ENCODE measurements around the gene EIF4E1B.
A peak's percentile ranks its signal among the peaks of the same experiment; 100 is the strongest.

The EIF4E1B gene

DNA sequence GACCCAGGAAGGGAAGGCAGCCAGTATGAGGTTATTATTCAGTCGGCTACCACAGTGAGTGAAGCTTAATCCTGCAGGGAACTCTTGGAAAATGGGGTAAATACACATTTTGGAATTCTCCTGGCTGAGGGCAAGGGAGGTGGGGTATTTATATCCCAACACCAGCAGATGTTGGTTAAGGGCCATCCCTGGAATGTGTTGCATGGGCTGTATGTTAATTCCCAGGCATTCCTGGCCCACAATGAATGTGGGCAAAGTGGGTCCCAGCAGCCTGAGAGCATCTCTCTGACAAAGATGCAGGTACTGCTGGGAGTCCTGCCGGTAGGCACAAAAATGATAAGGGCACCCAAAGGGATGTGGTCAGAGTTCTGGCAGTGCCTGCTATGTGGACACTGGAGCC lies 17.6 kb upstream of the EIF4E1B start:
- DNase-seq = no peak
- Histone ChIP-seq H3K4me3 (ENCODE audit: low read depth, low read length) (no peak overlapping the region), H3K36me3 (replicated peaks) (no peaks in the 10 kb centered on the region), H3K27me3 (replicated peaks) (no peaks in the 10 kb centered on the region), H3K27ac (no peak overlapping the region)
- in situ Hi-C loops (cut with HindIII; ENCODE audit: low pct_ligation_motif_present, low sequenced_read_pairs) = no loop called here
- TF ChIP-seq, protein P1, sequence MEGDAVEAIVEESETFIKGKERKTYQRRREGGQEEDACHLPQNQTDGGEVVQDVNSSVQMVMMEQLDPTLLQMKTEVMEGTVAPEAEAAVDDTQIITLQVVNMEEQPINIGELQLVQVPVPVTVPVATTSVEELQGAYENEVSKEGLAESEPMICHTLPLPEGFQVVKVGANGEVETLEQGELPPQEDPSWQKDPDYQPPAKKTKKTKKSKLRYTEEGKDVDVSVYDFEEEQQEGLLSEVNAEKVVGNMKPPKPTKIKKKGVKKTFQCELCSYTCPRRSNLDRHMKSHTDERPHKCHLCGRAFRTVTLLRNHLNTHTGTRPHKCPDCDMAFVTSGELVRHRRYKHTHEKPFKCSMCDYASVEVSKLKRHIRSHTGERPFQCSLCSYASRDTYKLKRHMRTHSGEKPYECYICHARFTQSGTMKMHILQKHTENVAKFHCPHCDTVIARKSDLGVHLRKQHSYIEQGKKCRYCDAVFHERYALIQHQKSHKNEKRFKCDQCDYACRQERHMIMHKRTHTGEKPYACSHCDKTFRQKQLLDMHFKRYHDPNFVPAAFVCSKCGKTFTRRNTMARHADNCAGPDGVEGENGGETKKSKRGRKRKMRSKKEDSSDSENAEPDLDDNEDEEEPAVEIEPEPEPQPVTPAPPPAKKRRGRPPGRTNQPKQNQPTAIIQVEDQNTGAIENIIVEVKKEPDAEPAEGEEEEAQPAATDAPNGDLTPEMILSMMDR (IDR thresholded peaks at IDR 0.05; ENCODE audit: low read depth, low read length, missing control alignments) = no peak

DNA sequence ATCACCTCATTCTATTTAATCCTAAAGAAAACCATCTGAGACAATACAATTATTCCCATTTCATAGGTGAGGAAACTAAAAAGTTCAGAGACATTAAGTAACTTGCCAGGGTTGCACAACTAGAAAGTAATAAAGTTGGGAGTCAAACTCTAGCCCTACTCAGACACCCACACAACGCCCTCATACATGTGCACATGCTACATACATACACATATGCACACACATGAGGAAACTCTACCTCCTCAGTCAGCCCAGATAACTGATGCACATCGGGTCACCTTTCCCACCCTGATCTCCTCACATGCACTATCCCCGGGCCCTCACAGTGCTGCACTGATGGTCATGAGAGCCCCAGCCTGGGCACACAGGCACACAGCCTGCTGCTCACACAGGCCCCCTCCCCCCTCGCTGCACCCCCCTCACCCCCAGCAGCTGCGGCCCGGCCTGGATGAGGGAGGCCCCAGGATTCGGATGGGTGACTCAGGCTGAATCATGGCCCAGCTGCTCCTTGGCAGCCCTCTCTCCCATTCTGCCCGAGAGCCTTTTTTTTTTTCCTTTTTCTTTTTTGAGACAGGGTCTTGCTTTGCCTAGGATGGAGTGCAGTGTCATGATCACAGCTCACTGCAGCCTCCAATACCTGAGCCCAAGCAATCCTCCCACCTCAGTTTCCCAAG lies 15.5 kb upstream of the EIF4E1B start:
- no peaks in the 10 kb centered on the region for H3K36me3 ChIP-seq (replicated peaks)
- peak; percentile 76 for DNase-seq
- peaks cover 6% of the 10 kb centered on the region for H3K27me3 ChIP-seq (replicated peaks)

DNA sequence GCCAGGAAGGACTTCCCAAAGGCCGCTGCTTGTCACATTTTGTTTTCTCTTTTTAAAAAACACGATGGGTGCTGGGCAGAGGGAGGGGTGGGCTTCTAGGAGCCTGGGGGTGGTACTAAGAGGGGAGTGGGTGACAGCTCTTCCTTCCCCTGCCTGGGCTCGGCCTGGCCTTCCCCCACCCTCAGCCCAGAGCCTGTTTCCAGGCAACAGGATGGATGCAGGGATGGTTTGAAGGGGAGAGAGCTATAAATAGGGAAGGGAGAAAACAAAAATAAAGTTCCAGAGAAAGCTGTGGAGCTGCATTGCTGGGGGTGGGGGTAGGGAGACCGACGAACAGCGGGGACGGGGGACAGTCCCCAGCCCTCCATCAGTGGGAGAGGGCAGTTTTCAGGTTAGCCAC lies 14.0 kb upstream of the EIF4E1B start:
- in situ Hi-C loops (cut with HindIII; ENCODE audit: low pct_ligation_motif_present, low sequenced_read_pairs) = no loop called here
- Histone ChIP-seq H3K27me3 (replicated peaks) (peaks cover 18% of the 10 kb centered on the region), H3K27ac (no peak overlapping the region), H3K4me3 (ENCODE audit: low read depth, low read length) (no peak overlapping the region), H3K36me3 (replicated peaks) (no peaks in the 10 kb centered on the region)
- TF ChIP-seq, protein P1 (IDR thresholded peaks at IDR 0.05; ENCODE audit: low read depth, low read length, missing control alignments) = no peak
- DNase-seq = no peak

More for the DNA sequence above, 15.5 kb upstream of the EIF4E1B start:
- TF ChIP-seq, protein P1 (IDR thresholded peaks at IDR 0.05; ENCODE audit: low read depth, low read length, missing control alignments) = no peak
- Histone ChIP-seq H3K27ac (no peak overlapping the region), H3K4me3 (ENCODE audit: low read depth, low read length) (no peak overlapping the region)
- in situ Hi-C loops (cut with HindIII; ENCODE audit: low pct_ligation_motif_present, low sequenced_read_pairs) = no loop called here

DNA sequence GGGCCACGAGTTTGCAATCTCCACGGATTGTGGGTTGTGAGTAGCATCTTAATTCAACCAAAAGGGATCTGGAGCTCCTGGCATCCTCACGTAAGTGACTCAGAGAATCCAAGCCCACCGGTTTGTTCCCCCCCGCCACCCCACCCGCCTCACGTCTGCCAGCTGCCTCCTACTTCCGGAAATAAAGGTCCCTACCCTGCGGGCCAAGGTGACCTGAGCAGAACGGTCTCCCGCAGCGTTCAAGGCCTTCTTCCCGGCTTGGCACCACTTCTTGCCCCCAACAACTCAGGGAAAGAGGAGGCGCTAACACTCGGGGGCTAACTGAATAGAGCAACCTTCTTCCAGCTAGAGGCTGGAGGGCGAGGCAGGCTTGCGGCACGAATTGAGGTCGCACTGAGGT lies 11.7 kb upstream of the EIF4E1B start:
- in situ Hi-C loops (cut with HindIII; ENCODE audit: low pct_ligation_motif_present, low sequenced_read_pairs) = no loop called here
- Histone ChIP-seq H3K27me3 (replicated peaks) (peaks cover 18% of the 10 kb centered on the region), H3K36me3 (replicated peaks) (no peaks in the 10 kb centered on the region), H3K4me3 (ENCODE audit: low read depth, low read length) (peak overlapping the region; percentile 29), H3K27ac (no peak overlapping the region)
- DNase-seq = no peak
- TF ChIP-seq, protein P1 (IDR thresholded peaks at IDR 0.05; ENCODE audit: low read depth, low read length, missing control alignments) = no peak

DNA sequence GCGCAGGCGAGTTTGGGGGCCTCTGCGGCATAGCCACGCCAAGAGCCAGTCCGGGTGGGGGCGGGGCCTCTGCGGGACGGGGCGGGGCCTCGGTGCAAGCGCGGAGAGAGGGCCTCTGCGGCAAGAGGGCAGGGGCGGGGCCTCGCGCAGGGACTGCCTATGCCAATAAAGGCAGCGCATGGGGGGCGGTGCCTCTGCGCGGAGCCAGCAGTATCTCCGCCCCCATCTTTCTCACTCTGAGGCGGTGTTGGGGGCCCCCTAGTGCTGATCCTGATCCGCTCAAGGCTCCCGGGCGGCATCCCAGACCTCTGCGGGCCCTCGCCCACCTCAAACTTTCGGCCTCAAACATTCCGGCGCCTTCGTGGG lies 11.3 kb upstream of the EIF4E1B start:
- peak; percentile 87 for DNase-seq
- peaks cover 20% of the 10 kb centered on the region for H3K27me3 ChIP-seq (replicated peaks)
- no peak overlapping the region for H3K27ac ChIP-seq
- H3K36me3 ChIP-seq (replicated peaks) = no peaks in the 10 kb centered on the region
- peak overlapping the region; percentile 29 for H3K4me3 ChIP-seq (ENCODE audit: low read depth, low read length)
- in situ Hi-C loops (cut with HindIII; ENCODE audit: low pct_ligation_motif_present, low sequenced_read_pairs) = no loop called here
- TF ChIP-seq, protein P1 (IDR thresholded peaks at IDR 0.05; ENCODE audit: low read depth, low read length, missing control alignments) = peak; percentile 79
